ENCODE results near the gene WIPF3.

The WIPF3 gene

DNA sequence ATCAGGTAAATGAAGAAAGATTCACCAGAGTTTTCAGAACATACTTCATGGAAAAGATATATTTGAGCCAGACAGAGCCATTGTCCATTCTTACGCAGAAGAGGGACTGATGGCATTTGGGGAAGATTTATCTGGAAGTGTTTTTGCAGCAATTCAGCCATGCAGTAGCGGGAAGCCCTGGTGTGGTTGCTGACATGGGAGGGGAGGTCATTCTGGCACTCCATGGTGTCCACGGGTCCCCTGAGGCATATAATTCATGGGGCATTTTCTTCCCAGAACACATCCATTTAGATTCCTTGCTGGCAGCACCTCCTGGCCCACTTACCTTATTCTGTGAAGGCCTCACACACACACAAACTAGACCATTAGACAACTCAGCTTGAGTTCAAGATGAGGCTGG, 55.6 kb downstream of the WIPF3 start:
- no peak for DNase-seq (ENCODE audit: low read depth)
- TF ChIP-seq, protein P1, sequence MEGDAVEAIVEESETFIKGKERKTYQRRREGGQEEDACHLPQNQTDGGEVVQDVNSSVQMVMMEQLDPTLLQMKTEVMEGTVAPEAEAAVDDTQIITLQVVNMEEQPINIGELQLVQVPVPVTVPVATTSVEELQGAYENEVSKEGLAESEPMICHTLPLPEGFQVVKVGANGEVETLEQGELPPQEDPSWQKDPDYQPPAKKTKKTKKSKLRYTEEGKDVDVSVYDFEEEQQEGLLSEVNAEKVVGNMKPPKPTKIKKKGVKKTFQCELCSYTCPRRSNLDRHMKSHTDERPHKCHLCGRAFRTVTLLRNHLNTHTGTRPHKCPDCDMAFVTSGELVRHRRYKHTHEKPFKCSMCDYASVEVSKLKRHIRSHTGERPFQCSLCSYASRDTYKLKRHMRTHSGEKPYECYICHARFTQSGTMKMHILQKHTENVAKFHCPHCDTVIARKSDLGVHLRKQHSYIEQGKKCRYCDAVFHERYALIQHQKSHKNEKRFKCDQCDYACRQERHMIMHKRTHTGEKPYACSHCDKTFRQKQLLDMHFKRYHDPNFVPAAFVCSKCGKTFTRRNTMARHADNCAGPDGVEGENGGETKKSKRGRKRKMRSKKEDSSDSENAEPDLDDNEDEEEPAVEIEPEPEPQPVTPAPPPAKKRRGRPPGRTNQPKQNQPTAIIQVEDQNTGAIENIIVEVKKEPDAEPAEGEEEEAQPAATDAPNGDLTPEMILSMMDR (conservative IDR thresholded peaks at IDR 0.05; ENCODE audit: low read length), result no peak
- H3K4me3 ChIP-seq (ENCODE audit: low read length), result no peak overlapping the region

DNA sequence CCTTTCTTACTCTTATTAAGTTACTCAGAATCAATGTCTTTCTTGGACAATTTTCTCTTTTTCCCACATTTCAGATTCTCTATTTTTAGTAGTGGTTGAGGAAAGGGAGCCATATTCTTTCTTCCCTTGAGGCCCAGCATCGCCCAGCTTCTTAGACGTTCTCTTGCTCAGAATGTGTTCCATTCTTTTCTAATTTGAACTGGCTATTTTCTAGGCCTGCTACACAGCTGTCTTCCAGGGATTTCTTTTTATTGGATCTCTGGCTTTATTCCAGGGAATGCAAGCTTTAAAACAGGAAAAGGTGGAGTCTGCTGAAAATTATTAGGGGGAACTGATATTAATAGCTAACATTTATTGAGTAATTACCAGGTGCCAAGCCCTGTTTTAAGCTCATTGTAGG, 58.3 kb downstream of the WIPF3 start:
- TF ChIP-seq, protein P1 (conservative IDR thresholded peaks at IDR 0.05; ENCODE audit: low read length), result no peak
- H3K4me3 ChIP-seq (ENCODE audit: low read length), result no peak overlapping the region
- no peak for DNase-seq (ENCODE audit: low read depth)

DNA sequence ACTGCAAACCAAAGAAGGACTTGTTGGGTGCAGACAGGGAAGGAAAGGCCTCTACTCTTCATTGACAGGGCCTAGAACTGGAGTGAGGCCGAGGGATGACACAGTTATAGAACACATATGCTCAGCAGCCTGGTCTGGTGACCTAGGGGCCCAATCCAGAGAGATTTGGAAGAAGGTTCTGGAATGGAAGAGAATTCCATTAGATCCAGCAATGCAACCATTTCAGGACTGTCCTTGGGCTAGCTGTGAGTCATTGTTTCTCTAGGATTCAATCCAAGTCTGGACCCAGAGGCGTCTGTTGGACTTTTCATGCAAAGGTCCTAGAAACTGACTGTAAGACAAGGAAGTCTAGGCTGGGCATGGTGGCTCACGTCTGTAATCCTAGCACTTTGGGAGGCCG, 59.2 kb downstream of the WIPF3 start:
- H3K4me3 ChIP-seq (ENCODE audit: low read length), result no peak overlapping the region
- DNase-seq (ENCODE audit: low read depth), result peak; percentile 79
- TF ChIP-seq, protein P1 (conservative IDR thresholded peaks at IDR 0.05; ENCODE audit: low read length), result no peak

DNA sequence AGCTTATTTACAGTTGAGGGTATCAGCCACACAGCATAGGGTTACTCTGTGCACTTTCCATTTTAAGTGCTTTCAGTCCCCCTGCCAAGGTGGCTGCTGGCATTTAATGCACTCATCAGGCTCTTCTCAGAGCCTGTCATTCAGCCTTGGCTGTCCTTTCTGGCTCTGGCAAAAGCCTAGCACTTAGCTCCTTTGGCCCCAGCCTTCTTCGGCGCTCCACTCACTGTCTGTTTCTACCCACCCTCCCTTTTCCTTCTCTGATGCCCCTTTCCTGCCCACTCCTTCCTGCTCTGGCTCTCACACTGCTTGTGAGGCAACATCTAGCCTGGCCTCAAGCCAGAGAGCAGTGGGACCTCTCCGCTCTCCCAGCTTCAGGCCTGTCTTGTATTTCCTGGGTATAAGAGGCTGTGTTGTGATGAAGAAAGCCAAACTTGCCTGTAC, 60.2 kb downstream of the WIPF3 start:
- no peak overlapping the region for H3K4me3 ChIP-seq (ENCODE audit: low read length)
- DNase-seq (ENCODE audit: low read depth), result peak; percentile 51
- TF ChIP-seq, protein P1 (conservative IDR thresholded peaks at IDR 0.05; ENCODE audit: low read length), result no peak

DNA sequence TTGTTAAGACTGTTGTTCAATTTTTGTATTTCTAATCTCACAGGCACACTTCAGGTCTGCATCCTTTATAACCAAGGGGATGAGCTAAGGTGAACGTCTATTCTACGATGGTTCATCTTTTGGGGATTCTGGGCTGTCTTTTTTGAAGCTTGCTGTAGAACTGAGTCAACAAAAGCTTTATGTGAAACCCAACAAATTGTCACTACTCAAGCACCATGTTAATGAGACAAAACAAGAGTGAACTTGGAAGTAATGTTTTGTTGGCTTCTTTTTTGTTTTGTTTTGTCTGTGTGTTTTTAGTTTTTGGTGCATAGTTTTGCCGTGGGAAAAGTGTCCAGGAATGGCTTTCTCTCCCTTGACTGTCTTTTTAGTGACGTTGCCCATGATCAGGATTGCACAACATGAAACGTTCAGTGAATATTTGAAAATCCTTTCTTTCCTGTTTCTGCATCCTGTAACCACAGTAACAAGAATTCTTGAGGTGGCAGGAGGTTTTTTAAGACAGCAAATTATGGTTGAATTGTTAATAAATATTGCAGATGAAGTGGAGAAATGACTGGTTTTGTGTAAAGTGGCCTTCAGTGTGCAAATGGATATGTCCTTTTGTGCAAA, 65.6 kb downstream of the WIPF3 start:
- TF ChIP-seq, protein P1 (conservative IDR thresholded peaks at IDR 0.05; ENCODE audit: low read length), result no peak
- H3K4me3 ChIP-seq (ENCODE audit: low read length), result no peak overlapping the region
- DNase-seq (ENCODE audit: low read depth), result peak; percentile 93

DNA sequence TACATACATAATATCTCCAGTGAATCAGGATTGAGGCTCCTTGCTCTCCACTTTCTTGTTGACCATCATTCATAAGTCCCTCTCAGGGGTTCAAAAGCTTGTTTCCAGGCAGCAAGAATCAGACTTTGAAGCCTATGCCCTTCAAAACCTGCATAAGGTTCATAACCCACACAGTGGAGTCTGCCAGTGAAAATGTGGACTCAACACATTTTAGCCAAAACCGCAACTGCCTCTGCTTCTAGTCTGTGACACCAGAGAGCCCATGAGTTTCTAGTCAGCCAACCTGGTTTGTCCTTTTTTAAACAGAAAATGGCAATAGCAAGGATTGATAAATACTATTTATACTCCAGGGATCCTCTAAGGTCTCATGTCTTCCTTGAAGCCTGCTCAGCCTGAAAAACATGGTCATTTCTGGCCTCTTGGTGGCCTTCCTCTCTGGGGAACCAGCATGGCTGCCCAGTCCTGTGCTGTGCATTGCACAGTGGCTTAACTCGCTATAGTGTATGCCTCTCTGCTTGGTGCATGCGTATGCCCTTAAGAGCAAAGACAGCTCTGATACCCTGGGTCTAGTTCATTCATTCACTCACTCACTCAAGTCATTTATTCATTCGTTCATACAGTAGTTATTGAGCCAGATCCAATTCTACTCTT, 67.5 kb downstream of the WIPF3 start:
- DNase-seq (ENCODE audit: low read depth), result no peak
- no peak overlapping the region for H3K4me3 ChIP-seq (ENCODE audit: low read length)
- TF ChIP-seq, protein P1 (conservative IDR thresholded peaks at IDR 0.05; ENCODE audit: low read length), result no peak

DNA sequence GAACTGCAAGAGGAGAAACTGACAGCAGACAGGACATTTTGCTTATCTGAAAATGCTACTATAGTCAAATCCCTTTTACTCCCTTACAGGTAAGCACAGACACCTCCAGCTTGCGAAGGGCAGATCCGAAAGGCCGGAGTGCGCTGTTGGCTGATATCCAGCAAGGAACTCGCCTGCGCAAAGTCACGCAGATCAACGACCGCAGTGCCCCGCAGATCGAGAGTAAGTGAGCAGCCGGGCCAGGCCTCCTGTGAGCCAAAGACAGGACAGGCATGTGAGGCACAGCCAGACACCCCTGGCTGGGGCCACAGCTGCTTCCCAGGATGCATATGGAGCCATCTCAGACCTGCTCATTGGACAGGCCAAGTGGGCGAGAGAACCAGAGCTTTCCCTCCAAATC, 69.4 kb downstream of the WIPF3 start:
- DNase-seq (ENCODE audit: low read depth), result no peak
- H3K4me3 ChIP-seq (ENCODE audit: low read length), result no peak overlapping the region
- TF ChIP-seq, protein P1 (conservative IDR thresholded peaks at IDR 0.05; ENCODE audit: low read length), result no peak
